GM12878 (cell line): ENCODE results near the gene HEATR3. TPM values are rescaled to one million over a fixed set of nuclear protein-coding genes. Genes with fewer than 3 reads are reported as not detected.

Experiments
- ATAC-seq: fragments of 200-7000 bp; cut with Tn5 transposase; 3 replicates; pipeline ENCODE4 v1.9.1; 2020; ENCODE audit warnings: mild to moderate bottlenecking, moderate library complexity
- BruUV-seq: library from RNA; stranded (reverse); fragments of 400-500 nt; replicated peaks from 2 replicates; lab custom pipeline; 2021; lab: Mats Ljungman, UMichigan
- CTCF ChIA-PET: fragments of 300-600 bp; sonication (Branson Sonifier 250); formaldehyde crosslinking; extraction: SDS; loops from one replicate; lab custom pipeline; 2021; ENCODE audit warnings: inconsistent platforms; lab: Yijun Ruan, JAX
- POLR2A ChIA-PET: fragments of 350-600 bp; formaldehyde crosslinking; extraction: SDS; loops from one replicate; lab custom pipeline; 2021; ENCODE audit warnings: inconsistent platforms; lab: Charles Lee
- RAD21 ChIA-PET: fragments of 300-600 bp; sonication (Branson Sonifier 250); formaldehyde crosslinking; loops from one replicate; lab custom pipeline; 2023; ENCODE audit warnings: antibody characterized with exemption; ENCODE audit not compliant: unreplicated experiment; lab: Charles Lee
- SMC1A ChIA-PET: fragments of 300-600 bp; sonication (Branson Sonifier 250); formaldehyde crosslinking; loops from one replicate; lab custom pipeline; 2023; ENCODE audit not compliant: unreplicated experiment, uncharacterized antibody; lab: Charles Lee
- DNase-seq: peaks from one replicate; pipeline ENCODE4 v3.0.0-alpha.2; 2011; ENCODE audit warnings: low read depth, low spot score
- FAIRE-seq: peaks from 3 replicates; lab custom pipeline; 2011; peaks lifted over from hg19 to GRCh38; lab: Jason Lieb, UNC
- H2AFZ ChIP-seq: 2 replicates; pipeline ENCODE4 v1.6.0; 2011; ENCODE audit warnings: low read depth, low read length, control low read depth; ENCODE audit not compliant: control insufficient read depth
- H3K27ac ChIP-seq: 2 replicates; pipeline ENCODE4 v1.5.1; 2011; ENCODE audit warnings: control low read depth; ENCODE audit not compliant: control insufficient read depth, insufficient read depth
- H3K27me3 ChIP-seq, 2 experiments: replicated peaks in 1 of 2; 2 replicates each; pipeline versions ENCODE4 v1.6.0 to v1.6.1; 2011; ENCODE audit warnings: low read length in 1 of 2; ENCODE audit not compliant: control insufficient read depth in 2 of 2, insufficient read depth in 2 of 2
- H3K36me3 ChIP-seq, 2 experiments: 2 replicates each; pipeline ENCODE4 v1.5.1; 2011; ENCODE audit warnings: low read length in 1 of 2; ENCODE audit not compliant: control insufficient read depth in 2 of 2, insufficient read depth in 2 of 2
- H3K4me1 ChIP-seq: 2 replicates; pipeline ENCODE4 v1.6.1; 2011; ENCODE audit warnings: mild to moderate bottlenecking, low read length, moderate library complexity, mixed read lengths; ENCODE audit not compliant: control insufficient read depth, insufficient read depth
- H3K4me2 ChIP-seq: 2 replicates; pipeline ENCODE4 v1.6.0; 2011; ENCODE audit warnings: control low read depth; ENCODE audit not compliant: control insufficient read depth, insufficient read depth
- H3K4me3 ChIP-seq: fragments of 200-600 bp; sonication (generic); 2 replicates; pipeline ENCODE4 v1.5.1; 2016
- H3K79me2 ChIP-seq: 2 replicates; pipeline ENCODE4 v1.6.0; 2011; ENCODE audit warnings: low read length; ENCODE audit not compliant: control insufficient read depth, insufficient read depth
- H3K9ac ChIP-seq: 2 replicates; pipeline ENCODE4 v1.8.0; 2011; ENCODE audit warnings: low read length, control low read depth, mixed read lengths; ENCODE audit not compliant: control insufficient read depth, insufficient read depth
- H3K9me3 ChIP-seq: replicated peaks from 3 replicates; pipeline ENCODE4 v1.5.1; 2011; ENCODE audit warnings: mild to moderate bottlenecking, low read length; ENCODE audit not compliant: control insufficient read depth, insufficient read depth
- H4K20me1 ChIP-seq: 2 replicates; pipeline ENCODE4 v1.6.0; 2011; ENCODE audit not compliant: control insufficient read depth, insufficient read depth
- NR2C2 ChIP-seq: IDR thresholded peaks from 2 replicates; pipeline ENCODE4 v1.6.1; 2011; ENCODE audit warnings: borderline replicate concordance, low read depth; ENCODE audit not compliant: control insufficient read depth, insufficient read length
- RFX5 ChIP-seq: IDR thresholded peaks from 2 replicates; pipeline ENCODE4 v1.6.1; 2011; ENCODE audit warnings: low read depth, low read length, improper control_type of control experiment
- SPI1 ChIP-seq: IDR thresholded peaks from 2 replicates; pipeline ENCODE4 v1.6.1; 2011; ENCODE audit warnings: low read depth, mild to moderate bottlenecking, low read length, moderate library complexity, borderline replicate concordance; ENCODE audit not compliant: insufficient read depth
- SRF ChIP-seq, 2 experiments: IDR thresholded peaks; 2 replicates each; pipeline ENCODE4 v1.6.1; 2011; ENCODE audit warnings: low read depth in 2 of 2, low read length in 2 of 2, mild to moderate bottlenecking in 1 of 2, moderate library complexity in 1 of 2
- SUPT20H ChIP-seq: IDR thresholded peaks from 2 replicates; pipeline ENCODE4 v1.6.1; 2011; ENCODE audit warnings: low read depth, mild to moderate bottlenecking, low read length, moderate library complexity, borderline replicate concordance; ENCODE audit not compliant: control insufficient read depth
- ZZZ3 ChIP-seq: IDR thresholded peaks from 2 replicates; pipeline ENCODE4 v1.6.1; 2011; ENCODE audit warnings: low read depth; ENCODE audit not compliant: control insufficient read depth, insufficient read length
- WGBS: methylation state at CpG from one replicate; pipeline ENCODE4 v1.1.6; 2016; ENCODE audit warnings: low lambda C conversion rate; ENCODE audit not compliant: insufficient replicate concordance, insufficient coverage; ENCODE audit errors: missing lambda C conversion rate; 5-methylcytosine and 5-hydroxymethylcytosine counted together
- in situ Hi-C: fragments of 300-500 bp; cut with MboI; formaldehyde crosslinking; loops from 9 replicates; pipeline ENCODE4 v1.14.3; 2018; ENCODE audit warnings: mixed read lengths
- intact Hi-C: fragments of 100-400 bp; cut with micrococcal nuclease; formaldehyde crosslinking; loops from one replicate; pipeline ENCODE4 v1.14.2; 2022; ENCODE audit not compliant: unreplicated experiment
- polyA plus RNA-seq, 11 experiments: library from polyadenylated mRNA; depleted of rRNA in 4 of 11; unstranded in 6 of 11; stranded (reverse) in 5 of 11; fragments of >200 nt; fragmentation: Nextera tagmentation in 4 of 11; fragmentation: Illumina TruSeq in 1 of 11; extraction: Ambion mirVana in 4 of 11; extraction: Trizol in 1 of 11; gene quantifications; 1 replicate in 1 of 11; 2 replicates in 10 of 11; pipeline versions ENCODE4 v1.2.1 to v1.2.3, GENCODE V29; 2011 to 2016; ENCODE audit warnings: inconsistent platforms in 2 of 11, missing spikeins in 2 of 11, low read depth in 1 of 11
- total RNA-seq, 4 experiments: library from RNA; depleted of rRNA in 3 of 4; stranded (reverse); fragments of >200 nt in 3 of 4; fragmentation: Illumina TruSeq in 1 of 4; extraction: Trizol in 1 of 4; gene quantifications; 2 replicates each; pipeline versions ENCODE4 v1.2.1 to v1.2.3, GENCODE V29; 2013 to 2021
- TF ChIP-seq, protein P1 (sequence below): IDR thresholded peaks from 2 replicates; pipeline ENCODE4 v1.6.1; 2011; ENCODE audit warnings: borderline replicate concordance, low read depth, mild to moderate bottlenecking, moderate library complexity, mixed read lengths, low read length; ENCODE audit not compliant: insufficient read depth; ENCODE audit errors: extremely low read length
- TF ChIP-seq, protein P2 (sequence below): fragments of 450-650 bp; IDR thresholded peaks from 2 replicates; pipeline ENCODE4 v1.6.1; 2017; ENCODE audit warnings: mild to moderate bottlenecking

Gene HEATR3
- total and polyA plus RNA-seq, 10 of the 15 experiments (the other 5 are each of a cell fraction or from before 2014, with no cell fraction given): 1.5 to 30.0 (median 17.7) TPM

DNA sequence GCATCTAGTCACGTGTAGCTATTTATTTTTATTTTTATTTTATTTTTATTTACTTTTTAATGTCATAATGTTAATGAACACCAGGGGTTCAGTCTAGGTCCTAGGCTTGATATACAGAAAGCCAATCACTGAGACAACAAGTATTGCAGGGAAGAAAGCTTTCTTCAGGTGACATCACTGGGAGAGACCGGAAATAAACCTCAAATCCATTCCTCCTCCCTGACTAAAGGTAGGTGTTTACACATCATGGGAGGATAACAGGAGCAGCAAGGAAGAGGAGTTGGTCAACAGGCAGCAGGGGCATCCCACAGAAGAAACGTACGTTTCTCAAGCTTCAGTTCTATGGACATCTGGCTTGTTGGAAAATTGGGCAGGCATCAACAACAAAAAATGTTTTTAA is 9.5 kb upstream of the HEATR3 start:
- 94% methylated on average over 4 of the region's 4 CpGs for WGBS
- no peak overlapping the region for H3K4me2 ChIP-seq
- TF ChIP-seq NR2C2 (no peak), SRF (IDR thresholded peaks at IDR 0.05; ENCODE audit: low read depth in 2 of 2, low read length in 2 of 2) (no peak)
- TF ChIP-seq, protein P1, sequence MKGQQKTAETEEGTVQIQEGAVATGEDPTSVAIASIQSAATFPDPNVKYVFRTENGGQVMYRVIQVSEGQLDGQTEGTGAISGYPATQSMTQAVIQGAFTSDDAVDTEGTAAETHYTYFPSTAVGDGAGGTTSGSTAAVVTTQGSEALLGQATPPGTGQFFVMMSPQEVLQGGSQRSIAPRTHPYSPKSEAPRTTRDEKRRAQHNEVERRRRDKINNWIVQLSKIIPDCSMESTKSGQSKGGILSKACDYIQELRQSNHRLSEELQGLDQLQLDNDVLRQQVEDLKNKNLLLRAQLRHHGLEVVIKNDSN: no peak
- H3K9me3 ChIP-seq: peaks cover 4% of the 10 kb centered on the region; the same call in 1 of the 3 replicates
- no peaks in the 10 kb centered on the region for H3K27me3 ChIP-seq
- POLR2A ChIA-PET: no interaction called here
- BruUV-seq: no TSS peak
- CTCF ChIA-PET: interaction anchor here (1.5 kb wide), 1 partner anchor 31 kb away, joined by 5 read pairs; the partner anchor contains the start of gene CNEP1R1
- H3K9ac ChIP-seq: no peak overlapping the region
- intact Hi-C loops: no loop called here
- RAD21 ChIA-PET: no interaction called here
- H3K36me3 ChIP-seq: no peaks in the 10 kb centered on the region
- H2AFZ ChIP-seq: no peak overlapping the region
- no peaks in the 10 kb centered on the region for H3K79me2 ChIP-seq
- SMC1A ChIA-PET: interaction anchor here (1.3 kb wide), 1 partner anchor 26 kb away, joined by 3 read pairs; no protein-coding TSS in a partner anchor
- H3K27ac ChIP-seq: no peak overlapping the region
- ATAC-seq (no peak), DNase-seq (no peak), FAIRE-seq (no peak)
- in situ Hi-C loops: no loop called here
- no peak overlapping the region for H3K4me3 ChIP-seq
- H4K20me1 ChIP-seq: no peaks in the 10 kb centered on the region
- no peaks in the 10 kb centered on the region for H3K4me1 ChIP-seq

DNA sequence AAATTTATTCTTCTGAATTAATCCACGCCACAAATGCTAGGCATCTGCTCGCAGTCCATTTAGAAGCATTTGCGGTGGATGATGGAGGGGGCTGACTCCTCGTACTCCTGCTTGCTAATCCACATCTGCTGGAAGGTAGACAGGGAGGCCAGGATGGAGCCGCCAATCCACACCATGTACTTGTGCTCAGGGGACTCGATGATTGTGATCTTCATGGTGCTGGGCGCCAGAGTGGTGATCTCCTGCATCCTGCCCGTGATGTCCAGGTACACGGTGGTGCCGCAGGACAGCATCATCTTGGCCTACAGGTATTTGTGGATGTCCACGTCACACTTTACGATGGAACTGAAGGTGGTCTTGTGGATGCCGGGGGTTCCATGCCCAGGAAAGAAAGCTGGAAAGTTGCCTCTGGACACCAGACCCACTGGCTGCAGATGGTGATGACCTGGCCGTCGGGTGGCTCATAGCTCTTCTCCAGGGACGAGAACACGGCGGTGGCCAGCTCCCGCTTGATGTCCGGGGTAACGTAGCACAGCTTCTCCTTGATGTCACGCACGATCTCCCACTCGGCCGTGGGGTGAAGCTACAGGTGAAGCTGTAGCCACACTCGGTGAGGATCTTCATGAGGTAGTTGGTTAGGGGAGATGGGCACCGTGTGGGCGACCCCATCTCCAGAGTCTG is 7.5 kb upstream of the HEATR3 start:
- BruUV-seq: no TSS peak
- FAIRE-seq (no peak), DNase-seq (no peak), ATAC-seq (no peak)
- in situ Hi-C loops: no loop called here
- Histone ChIP-seq H3K4me3 (no peak overlapping the region), H4K20me1 (no peaks in the 10 kb centered on the region), H3K9ac (no peak overlapping the region), H3K4me1 (no peaks in the 10 kb centered on the region), H3K36me3 (no peaks in the 10 kb centered on the region), H3K79me2 (no peaks in the 10 kb centered on the region), H3K27me3 (no peaks in the 10 kb centered on the region), H3K27ac (no peak overlapping the region), H2AFZ (no peak overlapping the region), H3K9me3 (peaks cover 4% of the 10 kb centered on the region; the same call in 1 of the 3 replicates), H3K4me2 (no peak overlapping the region)
- CTCF ChIA-PET: interaction anchor here (2.5 kb wide), 1 partner anchor 9 kb away, joined by 8 read pairs; no protein-coding TSS in a partner anchor
- RAD21 ChIA-PET: no interaction called here
- TF ChIP-seq SPI1: no peak
- TF ChIP-seq SUPT20H: no peak
- no peak for TF ChIP-seq ZZZ3
- no peak for TF ChIP-seq RFX5
- TF ChIP-seq, protein P2, sequence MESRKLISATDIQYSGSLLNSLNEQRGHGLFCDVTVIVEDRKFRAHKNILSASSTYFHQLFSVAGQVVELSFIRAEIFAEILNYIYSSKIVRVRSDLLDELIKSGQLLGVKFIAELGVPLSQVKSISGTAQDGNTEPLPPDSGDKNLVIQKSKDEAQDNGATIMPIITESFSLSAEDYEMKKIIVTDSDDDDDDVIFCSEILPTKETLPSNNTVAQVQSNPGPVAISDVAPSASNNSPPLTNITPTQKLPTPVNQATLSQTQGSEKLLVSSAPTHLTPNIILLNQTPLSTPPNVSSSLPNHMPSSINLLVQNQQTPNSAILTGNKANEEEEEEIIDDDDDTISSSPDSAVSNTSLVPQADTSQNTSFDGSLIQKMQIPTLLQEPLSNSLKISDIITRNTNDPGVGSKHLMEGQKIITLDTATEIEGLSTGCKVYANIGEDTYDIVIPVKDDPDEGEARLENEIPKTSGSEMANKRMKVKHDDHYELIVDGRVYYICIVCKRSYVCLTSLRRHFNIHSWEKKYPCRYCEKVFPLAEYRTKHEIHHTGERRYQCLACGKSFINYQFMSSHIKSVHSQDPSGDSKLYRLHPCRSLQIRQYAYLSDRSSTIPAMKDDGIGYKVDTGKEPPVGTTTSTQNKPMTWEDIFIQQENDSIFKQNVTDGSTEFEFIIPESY: no peak
- intact Hi-C loops: no loop called here
- SMC1A ChIA-PET: no interaction called here
- POLR2A ChIA-PET: no interaction called here
- WGBS: 71% methylated on average over 28 of the region's 28 CpGs
